Vagina (tissue), 2 donors: Measurements from ENCODE around the gene TAF10.

Experiments used
- CTCF ChIP-seq, 3 experiments: fragments of 450-650 bp in 2 of 3; fragments of 200-600 bp in 1 of 3; sonication (generic) in 1 of 3; IDR thresholded peaks; one replicate each; pipeline ENCODE4 v1.5.1; 2017 to 2019; ENCODE audit warnings: antibody characterized with exemption in 3 of 3, mild to moderate bottlenecking in 2 of 3, moderate library complexity in 2 of 3
- POLR2A ChIP-seq, 2 donors: fragments of 450-650 bp; IDR thresholded peaks; one replicate each; pipeline ENCODE4 v1.6.1; 2017; ENCODE audit warnings: antibody characterized with exemption in 2 of 2, mild to moderate bottlenecking in 2 of 2, moderate library complexity in 2 of 2

- no peak for TF ChIP-seq CTCF (IDR thresholded peaks at IDR 0.05)
- TF ChIP-seq POLR2A (IDR thresholded peaks at IDR 0.05): no peak
Observed at GRCh38 chr11:6652182-6652581, 40.2 kb upstream of the TAF10 start.
